Raji (cell line): ENCODE results near the gene CTXN3.

Source experiments
- POLR2A ChIP-seq: IDR thresholded peaks from 2 replicates; pipeline ENCODE4 v1.6.1; 2011; ENCODE audit warnings: low read depth, low read length, control low read depth; ENCODE audit not compliant: insufficient read depth

Gene CTXN3

DNA sequence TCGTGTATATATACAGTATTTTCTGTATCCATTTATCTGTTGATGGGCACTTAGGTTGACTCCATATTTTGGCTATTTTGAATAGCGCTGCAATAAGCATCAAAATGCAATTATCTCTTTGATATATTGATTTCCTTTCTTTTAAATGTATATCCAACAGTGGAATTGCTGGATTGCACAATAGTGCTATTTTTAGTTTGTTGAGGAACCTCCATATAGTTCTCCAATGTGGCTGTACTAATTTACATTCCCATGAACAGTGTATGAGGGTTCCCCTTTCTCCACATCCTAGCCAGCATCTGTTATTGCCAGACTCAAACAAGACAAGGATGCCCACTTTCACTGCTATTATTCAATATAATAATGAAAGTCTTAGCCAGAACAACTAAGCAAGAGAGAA is 9.1 kb upstream of the CTXN3 start:
- TF ChIP-seq POLR2A, result no peak

DNA sequence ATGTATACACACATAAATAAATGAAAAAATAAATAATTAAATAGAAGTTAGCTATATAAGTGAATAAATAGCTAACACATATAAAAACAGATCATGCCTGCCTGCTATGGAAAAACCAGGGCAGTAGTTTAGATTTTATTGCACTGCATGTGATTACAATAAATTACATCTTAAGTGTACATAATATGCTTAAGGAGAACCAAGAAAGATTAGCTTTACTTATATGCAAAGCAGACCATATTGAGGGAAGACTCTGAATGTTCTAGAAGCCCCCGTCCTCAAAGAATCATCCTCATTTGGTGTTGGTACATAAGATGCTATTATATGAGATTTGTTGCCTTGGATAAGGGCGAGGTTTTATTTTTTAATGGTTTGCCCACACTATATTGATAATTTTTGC is 5.9 kb upstream of the CTXN3 start:
- no peak for TF ChIP-seq POLR2A

DNA sequence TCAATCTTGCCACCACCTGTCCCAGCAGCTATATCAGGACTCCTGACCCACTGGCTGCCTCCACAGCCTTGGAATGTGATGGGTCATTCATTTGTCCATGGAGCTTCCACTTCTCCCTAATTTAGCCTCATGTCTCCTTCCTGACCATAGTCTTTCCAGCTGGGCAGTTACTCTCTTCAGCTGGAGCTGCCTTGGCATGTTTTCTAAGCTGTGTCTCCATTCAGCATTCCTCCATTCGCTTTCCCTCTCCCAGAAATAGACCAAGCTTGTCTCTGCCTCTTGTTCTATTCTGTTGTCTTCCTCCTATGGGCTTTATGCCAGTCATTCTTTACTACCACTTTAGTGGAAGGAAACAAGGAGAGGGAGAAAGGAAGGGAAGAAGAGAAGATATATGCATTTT is 5.3 kb upstream of the CTXN3 start:
- no peak for TF ChIP-seq POLR2A

DNA sequence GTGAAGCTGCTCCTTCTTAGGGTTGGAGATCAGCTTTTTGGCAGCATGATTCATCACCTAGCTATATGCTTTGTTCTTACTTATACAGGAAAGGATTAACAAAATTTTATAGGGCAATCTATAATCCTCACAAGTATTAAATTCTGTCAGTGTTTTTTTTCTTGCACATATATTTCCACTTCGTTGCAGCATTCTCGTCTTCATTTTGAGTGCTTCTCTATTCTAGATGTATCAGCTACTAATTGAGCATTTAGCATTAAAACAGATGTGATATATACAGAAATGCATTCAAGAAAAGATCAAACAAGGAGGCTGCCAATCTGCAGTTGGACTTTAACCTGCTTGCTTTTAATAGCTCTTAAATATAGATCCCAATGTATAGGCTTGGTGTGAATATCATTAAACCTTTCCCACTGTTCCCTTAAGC is 3.6 kb upstream of the CTXN3 start:
- TF ChIP-seq POLR2A, result no peak

DNA sequence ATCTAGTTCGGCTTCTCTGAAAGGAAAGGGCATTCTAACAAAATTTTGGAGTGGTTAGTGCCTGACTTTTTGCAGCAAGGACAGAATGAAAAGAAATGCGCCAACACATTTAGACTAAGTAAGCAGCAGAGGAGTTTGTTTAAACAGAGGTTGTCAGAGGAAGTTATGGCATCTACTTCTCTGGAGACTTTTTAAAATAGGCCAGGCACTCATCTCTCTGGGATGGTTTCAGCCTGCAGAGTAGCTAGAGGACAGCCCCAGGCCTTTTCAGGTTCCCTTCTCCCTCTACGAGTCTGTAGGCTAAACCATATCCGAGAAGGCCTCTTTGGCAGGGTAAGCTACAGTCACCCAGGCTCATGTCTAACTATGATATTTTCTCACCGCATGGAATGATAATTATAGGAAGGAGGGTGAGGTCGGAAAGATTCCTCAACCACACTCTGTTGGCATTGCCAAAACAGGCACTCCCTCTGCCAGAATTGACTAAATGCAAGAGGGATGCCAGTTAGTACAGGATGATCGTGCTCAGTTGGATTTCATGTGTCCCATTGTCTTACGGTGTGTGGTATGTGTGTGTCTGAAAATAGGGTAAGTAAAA is 1.4 kb upstream of the CTXN3 start:
- TF ChIP-seq POLR2A, result no peak

DNA sequence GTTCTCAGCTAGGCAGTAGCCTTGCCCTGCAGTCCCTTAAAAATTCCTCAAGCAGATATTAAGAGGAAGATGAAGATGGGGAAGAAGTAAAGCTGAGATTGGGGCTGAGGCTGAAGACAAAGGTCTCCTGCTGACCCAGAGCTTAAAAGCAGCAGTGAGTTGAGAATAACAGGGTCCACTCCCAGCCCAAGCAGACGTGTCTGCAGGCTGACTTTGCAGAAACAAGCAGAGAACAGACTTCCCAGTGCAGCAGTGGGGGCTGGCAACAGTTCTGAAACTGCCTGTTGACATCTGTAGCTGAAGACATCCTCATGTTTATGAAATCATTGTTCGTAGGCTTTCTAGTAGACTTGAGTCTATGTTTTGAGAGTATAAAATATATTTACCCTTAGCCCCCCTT is 1.1 kb downstream of the CTXN3 start:
- no peak for TF ChIP-seq POLR2A

GRCh38 chr5:127650649-127651048 is 1.8 kb downstream of the CTXN3 start:
- no peak for TF ChIP-seq POLR2A

DNA sequence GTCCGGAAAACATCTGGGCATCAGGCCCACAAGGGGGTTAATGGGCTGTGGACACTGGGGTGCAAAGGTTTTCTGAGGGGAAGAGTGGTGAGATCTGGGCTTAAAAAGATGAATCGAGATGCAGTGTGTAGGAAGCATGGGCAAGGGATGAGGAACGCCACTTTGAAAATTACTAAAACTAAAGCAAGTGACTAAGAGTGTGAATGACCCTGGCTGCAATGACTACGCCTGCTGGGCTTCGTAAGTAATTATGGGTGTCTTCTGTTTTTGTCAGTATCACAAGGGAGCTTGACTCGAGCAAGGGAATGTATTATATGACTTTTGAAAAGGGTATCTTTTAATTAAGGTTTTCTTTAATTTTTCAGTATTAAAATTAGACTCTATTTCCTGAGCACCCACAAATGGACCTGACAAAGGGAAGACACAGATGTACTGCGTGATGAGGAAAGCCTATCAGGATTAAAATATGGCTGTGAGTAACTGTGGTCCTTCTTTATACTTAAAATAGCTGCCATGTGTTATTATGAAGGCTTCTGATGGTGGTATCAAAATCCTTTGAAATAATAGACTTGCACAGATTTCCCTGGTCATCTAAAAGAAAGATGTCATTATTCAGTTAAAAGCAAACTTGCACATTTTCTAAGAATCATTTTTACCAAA is 4.2 kb downstream of the CTXN3 start:
- TF ChIP-seq POLR2A, result no peak

- TF ChIP-seq POLR2A, result no peak
These were observed 7.9 kb downstream of the CTXN3 start for GRCh38 chr5:127656825-127657224.

GRCh38 chr5:127660047-127660733 is 11.3 kb downstream of the CTXN3 start:
- no peak for TF ChIP-seq POLR2A

DNA sequence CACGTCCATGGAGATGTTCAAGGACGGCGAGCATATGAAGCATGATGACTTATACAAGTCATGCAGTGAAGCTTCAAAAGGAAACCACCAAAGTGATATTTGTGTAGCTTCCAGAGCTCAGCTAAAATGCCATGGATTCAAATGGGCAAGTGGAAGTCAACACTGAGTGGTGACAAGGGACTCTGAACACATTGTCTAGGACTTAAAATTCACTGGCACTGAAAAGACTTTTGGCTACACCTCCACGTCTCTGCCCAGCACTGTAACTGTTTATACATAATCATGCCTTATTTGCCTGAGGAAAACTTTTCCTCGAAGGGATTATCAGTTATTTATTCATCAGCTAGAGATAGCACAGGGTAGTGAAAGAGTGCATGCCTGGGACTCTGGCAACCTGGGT is 15.2 kb downstream of the CTXN3 start:
- no peak for TF ChIP-seq POLR2A

- TF ChIP-seq POLR2A, result no peak
These were observed 16.8 kb downstream of the CTXN3 start for GRCh38 chr5:127665641-127666040.

DNA sequence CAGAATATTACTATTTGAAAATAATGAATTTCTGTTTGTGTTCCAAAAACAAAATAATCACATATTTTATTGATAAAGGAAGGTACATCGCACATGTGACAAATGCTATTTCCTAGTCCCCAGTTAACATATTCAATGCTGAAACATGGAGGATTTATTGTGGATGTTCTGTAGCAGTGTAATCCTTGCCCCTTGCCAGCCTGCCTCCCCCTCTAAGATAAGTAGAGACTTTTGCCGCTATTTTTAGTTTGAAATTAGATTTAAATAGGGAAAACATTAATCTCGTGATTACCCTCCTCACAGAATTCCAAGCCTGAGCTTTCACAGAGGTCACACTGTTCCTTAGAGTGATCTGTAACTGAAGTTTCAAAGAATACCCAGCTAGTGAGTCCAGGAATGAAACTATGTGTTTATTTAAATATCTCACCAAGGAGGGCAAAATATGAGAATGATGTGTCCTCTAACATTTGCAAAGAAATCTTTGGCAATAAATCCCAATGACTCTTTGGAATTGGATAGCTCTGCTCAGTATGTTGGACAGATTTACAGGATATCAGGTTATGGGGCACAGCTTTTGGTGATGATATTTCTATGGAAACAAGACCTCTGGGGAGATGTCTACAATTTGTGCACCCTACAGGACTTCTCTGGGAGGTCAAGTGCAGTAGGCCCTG is 17.3 kb downstream of the CTXN3 start:
- no peak for TF ChIP-seq POLR2A

DNA sequence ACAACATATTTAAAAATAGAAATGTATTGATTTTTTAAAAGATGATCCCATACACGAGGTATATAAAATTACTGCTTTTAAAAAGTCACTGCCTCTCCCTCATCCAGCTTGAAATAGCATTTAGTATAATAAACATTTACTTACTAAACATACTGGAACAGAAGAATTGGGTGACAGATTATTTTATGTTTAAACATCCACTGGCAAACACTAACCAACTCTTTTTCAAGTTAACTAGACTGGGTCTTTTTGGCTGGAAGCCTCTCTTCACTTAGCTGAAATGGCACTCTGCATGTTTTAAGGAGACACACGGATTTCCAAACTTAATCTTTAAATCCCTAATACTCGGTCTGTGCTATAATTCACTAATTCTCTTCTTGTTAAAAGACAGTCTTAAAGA is 19.0 kb downstream of the CTXN3 start:
- no peak for TF ChIP-seq POLR2A

GRCh38 chr5:127671218-127671617 is 22.3 kb downstream of the CTXN3 start:
- no peak for TF ChIP-seq POLR2A
